IPS-20b (cell line): ENCODE data around the gene SLC8B1.

ENCODE experiments used
- H3K27ac ChIP-seq: one replicate; pipeline ENCODE4 v1.5.1; 2013; ENCODE audit warnings: low read length
- H3K27me3 ChIP-seq: 2 replicates; pipeline ENCODE4 v1.6.1; 2013; ENCODE audit warnings: mild to moderate bottlenecking, low read length, inconsistent platforms; ENCODE audit not compliant: insufficient read depth
- H3K36me3 ChIP-seq: 2 replicates; pipeline ENCODE4 v1.6.1; 2013; ENCODE audit warnings: low read depth, mild to moderate bottlenecking, inconsistent platforms, low read length, moderate library complexity; ENCODE audit not compliant: insufficient read depth
- H3K4me1 ChIP-seq: 2 replicates; pipeline ENCODE4 v1.6.1; 2013; ENCODE audit warnings: mild to moderate bottlenecking, control low read depth, inconsistent platforms, low read length, moderate library complexity; ENCODE audit not compliant: insufficient read depth
- H3K4me3 ChIP-seq: 2 replicates; pipeline ENCODE4 v1.5.1; 2013; ENCODE audit warnings: mild to moderate bottlenecking, low read length, inconsistent platforms
- H3K9ac ChIP-seq: 2 replicates; pipeline ENCODE4 v1.6.1; 2013; ENCODE audit warnings: low read depth, mild to moderate bottlenecking, inconsistent platforms, low read length, moderate library complexity
- H3K9me3 ChIP-seq: 2 replicates; pipeline ENCODE4 v1.6.1; 2013; ENCODE audit warnings: mild to moderate bottlenecking, low read depth, low read length, inconsistent platforms; ENCODE audit not compliant: insufficient read depth

SLC8B1 gene

DNA sequence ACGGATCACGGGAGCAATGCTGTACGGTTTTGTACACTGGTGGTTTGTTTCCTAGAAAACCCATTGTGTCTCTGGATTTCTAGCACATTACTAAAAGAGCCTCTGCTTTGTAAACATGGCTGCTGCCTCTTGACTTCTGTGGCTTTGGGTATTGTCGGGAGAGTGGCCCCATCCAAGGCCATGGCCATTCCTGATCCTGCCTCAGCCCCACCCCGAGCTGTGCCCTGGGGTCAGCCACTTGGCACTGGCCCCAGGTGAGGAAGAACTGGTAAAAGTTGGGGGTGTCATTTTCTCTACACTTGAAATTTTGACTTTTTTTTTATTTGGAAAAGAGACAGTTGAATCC is 36.5 kb downstream of the SLC8B1 start:
- Histone ChIP-seq H3K4me1 (no peaks in the 10 kb centered on the region; the same call in 1 of the 2 replicates), H3K27me3 (no peaks in the 10 kb centered on the region), H3K36me3 (no peaks in the 10 kb centered on the region), H3K9ac (no peak overlapping the region), H3K9me3 (no peaks in the 10 kb centered on the region), H3K4me3 (no peak overlapping the region), H3K27ac (no peak overlapping the region)

DNA sequence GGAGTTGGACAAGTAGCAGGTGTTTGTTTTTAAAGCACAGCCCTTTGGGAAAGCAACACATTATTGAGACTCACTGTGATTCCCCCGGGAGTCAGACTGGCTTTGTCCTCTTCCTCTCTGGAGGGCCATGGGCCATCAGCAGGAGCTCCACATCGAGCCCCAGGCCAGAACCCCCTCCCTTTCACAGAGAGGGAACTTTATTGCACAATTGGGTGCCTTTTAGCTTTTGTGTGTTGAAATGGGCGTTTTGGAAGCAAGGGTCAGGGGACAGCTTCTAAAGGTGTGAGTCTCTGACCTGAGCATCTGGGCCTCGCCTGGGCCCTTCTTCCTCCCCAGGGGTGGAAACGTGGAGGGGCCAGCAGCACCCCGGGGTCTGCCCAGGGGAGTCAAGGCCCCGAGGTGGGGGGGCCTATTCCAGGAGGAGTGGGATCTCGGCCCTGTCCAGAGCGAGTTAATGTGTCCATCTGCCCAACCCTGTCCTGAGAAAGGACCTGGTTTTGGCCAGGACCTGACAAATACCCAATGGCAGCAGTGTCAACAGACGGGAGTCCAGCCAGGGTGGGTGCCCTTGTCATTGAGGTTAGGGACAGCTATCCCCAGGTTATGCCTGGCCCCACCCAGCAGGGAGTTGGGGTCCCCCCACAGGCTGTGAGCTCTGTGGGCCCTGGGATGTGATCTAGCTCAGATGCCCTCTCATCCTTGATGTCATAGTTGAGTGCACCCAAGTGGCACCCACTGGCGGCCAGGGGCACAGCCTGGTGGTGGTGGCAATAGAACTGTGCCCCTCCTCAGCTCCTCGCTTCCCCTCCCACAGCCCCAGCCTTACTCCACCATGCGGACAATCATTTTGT is 37.1 kb downstream of the SLC8B1 start:
- Histone ChIP-seq H3K36me3 (no peaks in the 10 kb centered on the region), H3K4me1 (no peaks in the 10 kb centered on the region; the same call in 1 of the 2 replicates)

DNA sequence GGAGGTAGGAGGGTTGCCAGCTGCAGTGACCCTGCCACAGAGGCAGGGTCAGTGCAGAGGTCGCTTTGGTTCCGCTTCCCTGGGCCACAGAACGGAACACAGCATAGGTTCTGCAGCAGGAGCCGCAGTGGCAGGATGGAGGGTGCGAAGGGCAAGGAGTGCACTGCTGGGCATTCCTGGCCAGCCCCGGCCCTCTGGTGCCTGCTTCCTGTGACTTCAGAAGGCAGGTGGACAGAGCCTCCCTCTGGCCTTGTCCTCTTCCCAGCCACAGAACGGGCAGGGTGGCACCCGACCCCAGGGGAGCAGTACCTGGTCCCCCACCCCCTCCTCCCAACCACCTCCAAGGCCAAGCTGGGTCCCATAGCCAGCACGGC is 37.7 kb downstream of the SLC8B1 start:
- H3K27me3 ChIP-seq: no peaks in the 10 kb centered on the region
- no peaks in the 10 kb centered on the region; the same call in 1 of the 2 replicates for H3K4me1 ChIP-seq
- no peaks in the 10 kb centered on the region for H3K9me3 ChIP-seq
- no peak overlapping the region for H3K27ac ChIP-seq
- H3K4me3 ChIP-seq: no peak overlapping the region
- H3K36me3 ChIP-seq: no peaks in the 10 kb centered on the region
- H3K9ac ChIP-seq: no peak overlapping the region

More for the DNA sequence above, 37.1 kb downstream of the SLC8B1 start:
- no peaks in the 10 kb centered on the region for H3K27me3 ChIP-seq
- no peak overlapping the region for H3K4me3 ChIP-seq
- no peak overlapping the region for H3K27ac ChIP-seq
- no peaks in the 10 kb centered on the region for H3K9me3 ChIP-seq
- H3K9ac ChIP-seq: no peak overlapping the region

DNA sequence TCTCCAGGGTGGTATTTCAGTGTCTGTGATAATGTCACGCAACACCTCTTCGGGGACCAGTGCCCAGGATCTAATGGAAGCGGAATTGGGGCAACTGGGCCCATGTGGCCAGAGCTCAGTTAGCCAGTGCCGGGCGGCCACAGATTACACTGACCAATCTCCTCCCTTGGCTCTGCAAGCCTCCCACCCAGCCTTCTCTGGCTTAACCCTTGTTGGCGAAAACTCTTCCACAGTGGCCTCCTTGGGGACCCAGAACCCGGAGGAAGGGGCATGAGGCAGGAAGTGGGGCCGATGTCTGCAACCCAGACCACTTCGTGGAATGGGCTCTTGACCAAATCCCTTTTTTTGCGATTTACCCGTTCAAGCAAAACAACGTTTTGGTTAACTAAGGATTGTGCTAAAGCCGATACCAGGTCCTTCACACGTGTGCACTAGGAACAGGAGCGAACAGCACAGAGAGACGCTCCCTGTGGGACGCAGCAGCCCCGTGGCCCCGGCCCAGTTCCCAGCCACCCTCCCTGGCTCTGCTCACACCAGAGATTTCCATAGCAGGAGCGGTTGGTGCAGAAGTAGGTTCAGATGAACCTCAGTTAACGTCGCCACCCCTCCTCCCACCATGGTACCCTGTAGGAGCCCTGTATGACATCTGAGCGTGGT is 38.2 kb downstream of the SLC8B1 start:
- H3K36me3 ChIP-seq: no peaks in the 10 kb centered on the region
- no peaks in the 10 kb centered on the region; the same call in 1 of the 2 replicates for H3K4me1 ChIP-seq
- no peaks in the 10 kb centered on the region for H3K9me3 ChIP-seq
- H3K9ac ChIP-seq: no peak overlapping the region
- no peak overlapping the region for H3K27ac ChIP-seq
- no peaks in the 10 kb centered on the region for H3K27me3 ChIP-seq
- H3K4me3 ChIP-seq: no peak overlapping the region

DNA sequence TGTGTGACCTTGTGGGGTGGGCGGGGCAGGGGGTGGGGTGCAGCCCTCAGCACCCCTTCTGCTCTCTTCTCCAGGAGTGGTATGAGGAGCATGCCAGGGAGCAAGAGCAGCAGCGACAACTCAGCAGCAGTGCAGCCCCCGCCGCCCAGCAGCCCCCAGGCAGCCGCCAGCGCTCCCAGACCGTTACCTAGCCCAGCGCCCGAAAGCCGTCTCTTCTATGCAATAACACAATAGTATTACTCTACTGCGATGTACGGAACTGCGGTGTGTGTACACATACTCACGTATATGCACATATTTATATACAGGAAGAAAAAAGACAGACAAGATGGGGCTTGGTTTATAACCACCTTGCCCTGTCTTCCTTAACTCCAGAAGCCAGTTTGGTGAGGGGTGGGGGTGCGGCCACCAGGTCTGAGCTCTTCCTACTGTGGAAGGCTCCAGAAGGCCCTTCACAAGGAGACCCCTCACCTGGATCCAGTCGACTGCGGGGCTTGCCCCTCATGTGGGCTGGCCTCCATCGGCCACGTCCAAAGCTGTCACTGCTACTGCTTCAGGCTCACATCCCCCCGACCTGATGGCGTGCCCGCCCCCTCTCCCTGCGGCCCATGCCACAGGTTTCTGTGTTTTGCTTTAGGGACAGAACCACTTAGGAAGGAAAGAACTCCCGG is 38.9 kb downstream of the SLC8B1 start:
- no peak overlapping the region for H3K4me3 ChIP-seq
- no peaks in the 10 kb centered on the region; the same call in 1 of the 2 replicates for H3K4me1 ChIP-seq
- no peak overlapping the region for H3K9ac ChIP-seq
- no peak overlapping the region for H3K27ac ChIP-seq
- H3K36me3 ChIP-seq: no peaks in the 10 kb centered on the region
- no peaks in the 10 kb centered on the region for H3K27me3 ChIP-seq
- H3K9me3 ChIP-seq: no peaks in the 10 kb centered on the region

DNA sequence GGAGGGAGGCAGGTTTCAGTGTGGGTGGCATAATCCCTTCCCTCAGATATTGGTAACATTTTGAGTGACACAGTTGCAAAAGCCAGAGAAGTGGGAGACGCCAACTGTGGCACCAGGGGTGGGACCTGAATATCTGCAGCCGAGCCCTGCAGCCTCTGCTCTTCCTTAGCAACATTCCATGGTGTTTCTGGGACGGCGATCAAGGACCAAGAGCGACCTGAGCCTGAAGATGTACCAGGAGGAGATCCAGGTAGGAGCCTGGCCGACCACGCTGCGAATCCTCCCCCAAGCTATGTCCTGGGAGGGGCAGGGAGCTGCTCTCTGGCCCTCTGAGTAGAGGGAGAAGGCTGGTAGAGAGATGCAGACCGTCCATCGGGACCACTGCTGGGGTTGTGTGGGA is 41.8 kb downstream of the SLC8B1 start:
- Histone ChIP-seq H3K27ac (no peak overlapping the region), H3K9me3 (no peaks in the 10 kb centered on the region), H3K4me1 (no peaks in the 10 kb centered on the region; the same call in 1 of the 2 replicates), H3K9ac (no peak overlapping the region), H3K4me3 (no peak overlapping the region), H3K27me3 (no peaks in the 10 kb centered on the region), H3K36me3 (peaks cover 5% of the 10 kb centered on the region)

DNA sequence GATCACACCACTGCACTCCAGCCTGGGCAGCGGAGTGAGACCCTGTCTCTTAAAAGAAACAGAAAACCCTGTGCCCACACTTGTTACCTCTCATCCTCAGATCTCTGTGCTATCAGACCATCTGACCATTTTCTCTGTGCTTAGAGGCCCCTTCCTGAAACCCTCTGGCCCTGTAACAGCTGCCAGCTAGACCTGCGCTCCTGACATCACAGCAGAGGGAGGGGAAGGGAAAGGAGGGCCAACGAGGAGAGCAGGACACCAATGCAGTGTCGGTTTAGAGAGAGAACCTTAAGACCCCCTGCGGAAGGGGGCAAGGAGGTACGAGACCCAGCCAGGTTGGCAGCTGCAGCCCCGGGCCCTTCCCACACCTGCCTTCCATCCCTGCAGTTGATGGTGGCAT is 42.4 kb downstream of the SLC8B1 start:
- H3K36me3 ChIP-seq: peaks cover 5% of the 10 kb centered on the region

DNA sequence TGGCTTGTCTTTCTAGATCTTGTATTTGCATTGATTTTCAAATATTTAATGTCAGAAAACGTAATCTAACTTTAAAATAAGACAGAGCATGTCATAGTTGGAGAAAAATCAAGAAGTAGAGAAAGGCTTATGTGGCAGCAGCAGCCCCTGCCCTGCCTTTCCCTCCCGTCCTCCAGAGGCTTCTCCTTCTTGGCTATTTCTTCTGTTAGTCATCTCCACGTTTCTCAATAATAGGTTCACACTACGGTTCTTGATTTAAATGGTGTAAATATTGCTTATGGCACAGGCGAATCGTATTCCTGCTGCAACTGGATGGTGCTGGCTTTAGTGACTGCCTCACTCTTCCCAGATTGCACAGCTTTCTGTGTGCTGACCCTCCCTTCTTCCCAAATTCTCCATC is 42.8 kb downstream of the SLC8B1 start:
- no peak overlapping the region for H3K9ac ChIP-seq
- no peaks in the 10 kb centered on the region for H3K27me3 ChIP-seq
- H3K9me3 ChIP-seq: no peaks in the 10 kb centered on the region
- peaks cover 5% of the 10 kb centered on the region for H3K36me3 ChIP-seq
- no peak overlapping the region for H3K27ac ChIP-seq
- H3K4me3 ChIP-seq: no peak overlapping the region
- no peaks in the 10 kb centered on the region; the same call in 1 of the 2 replicates for H3K4me1 ChIP-seq

More for the DNA sequence above, 42.4 kb downstream of the SLC8B1 start:
- no peaks in the 10 kb centered on the region for H3K27me3 ChIP-seq
- H3K4me1 ChIP-seq: no peaks in the 10 kb centered on the region; the same call in 1 of the 2 replicates
- no peaks in the 10 kb centered on the region for H3K9me3 ChIP-seq
- H3K9ac ChIP-seq: no peak overlapping the region
- no peak overlapping the region for H3K4me3 ChIP-seq
- H3K27ac ChIP-seq: no peak overlapping the region

DNA sequence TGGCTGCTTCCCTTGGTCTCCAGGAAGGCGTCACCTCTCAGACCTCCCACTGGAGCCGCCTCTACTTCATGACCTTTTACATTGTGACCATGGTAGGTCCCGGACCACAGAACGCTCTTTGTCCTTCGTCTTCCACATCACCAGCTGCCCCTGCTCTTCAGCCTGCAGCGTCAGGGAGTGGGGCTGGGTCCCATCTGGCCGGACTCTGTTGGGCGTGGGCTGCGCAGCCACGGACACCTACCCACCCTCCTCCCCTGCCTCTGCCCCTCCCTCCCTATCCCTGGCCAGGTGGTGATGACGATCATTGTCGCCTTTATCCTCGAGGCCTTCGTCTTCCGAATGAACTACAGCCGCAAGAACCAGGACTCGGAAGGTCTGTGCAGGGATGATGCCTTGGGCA is 43.3 kb downstream of the SLC8B1 start:
- no peaks in the 10 kb centered on the region for H3K27me3 ChIP-seq
- no peak overlapping the region for H3K9ac ChIP-seq
- H3K4me3 ChIP-seq: no peak overlapping the region
- H3K4me1 ChIP-seq: no peaks in the 10 kb centered on the region; the same call in 1 of the 2 replicates
- peaks cover 5% of the 10 kb centered on the region for H3K36me3 ChIP-seq
- no peak overlapping the region for H3K27ac ChIP-seq
- H3K9me3 ChIP-seq: no peaks in the 10 kb centered on the region

DNA sequence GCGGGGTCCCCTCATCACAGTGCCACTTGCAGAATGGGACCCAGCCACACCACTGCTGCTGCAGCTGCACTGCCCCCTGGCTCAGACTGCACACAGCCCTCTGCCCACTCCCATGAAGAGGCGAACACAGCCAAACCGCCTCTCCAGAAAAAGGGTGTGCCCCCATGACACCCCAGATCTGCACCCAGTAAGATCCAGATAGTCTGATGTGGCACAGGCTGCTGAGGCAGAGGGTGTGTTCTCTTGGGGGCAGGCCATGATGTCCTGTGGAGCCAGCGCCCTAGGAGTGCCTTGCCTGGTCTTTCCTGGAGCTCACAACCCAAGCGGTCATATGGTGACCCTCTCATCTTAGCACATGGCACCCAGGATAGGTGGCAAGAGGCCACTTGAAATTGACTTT is 44.4 kb downstream of the SLC8B1 start:
- no peaks in the 10 kb centered on the region for H3K27me3 ChIP-seq
- H3K9me3 ChIP-seq: no peaks in the 10 kb centered on the region
- H3K4me1 ChIP-seq: no peaks in the 10 kb centered on the region; the same call in 1 of the 2 replicates
- H3K27ac ChIP-seq: no peak overlapping the region
- H3K4me3 ChIP-seq: no peak overlapping the region
- no peak overlapping the region for H3K9ac ChIP-seq
- H3K36me3 ChIP-seq: peaks cover 5% of the 10 kb centered on the region

DNA sequence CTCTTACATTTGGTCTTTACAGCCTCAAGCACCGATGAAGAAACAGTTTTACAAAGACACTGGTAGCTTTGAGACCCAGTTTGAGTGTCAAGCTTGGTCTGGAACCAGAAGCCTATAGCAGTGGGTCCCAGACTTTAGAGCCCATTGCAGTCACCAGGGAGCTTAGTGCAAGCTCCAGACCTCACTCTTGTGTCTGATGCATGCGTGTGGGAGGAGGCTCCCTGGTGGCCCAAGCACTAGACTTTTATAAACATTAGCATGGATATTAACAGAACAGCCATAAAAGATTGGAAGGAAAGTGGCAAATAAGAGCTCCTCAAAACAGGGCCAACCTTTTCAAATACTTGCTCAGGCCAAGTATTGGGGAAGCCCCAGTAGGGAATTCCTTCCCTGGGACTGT is 45.5 kb downstream of the SLC8B1 start:
- Histone ChIP-seq H3K4me3 (no peak overlapping the region), H3K9ac (no peak overlapping the region), H3K4me1 (no peaks in the 10 kb centered on the region), H3K27ac (no peak overlapping the region), H3K9me3 (no peaks in the 10 kb centered on the region), H3K27me3 (no peaks in the 10 kb centered on the region), H3K36me3 (peaks cover 11% of the 10 kb centered on the region)
